Measurements from ENCODE around the gene LRRC7. TPM values are rescaled to one million over a fixed set of nuclear protein-coding genes. Genes with fewer than 3 reads are reported as not detected.

The LRRC7 gene
- total and polyA plus RNA-seq, 2 of the 13 experiments (the other 11 are each of a cell fraction or from before 2014, with no cell fraction given): not detected

- Histone ChIP-seq H3K9ac (ENCODE audit: insufficient read depth, low read depth, low read length) (no peak overlapping the region), H3K4me3 (replicated peaks in 1 of 3; ENCODE audit: insufficient read depth in 1 of 3, low read depth in 2 of 3, low read length in 3 of 3) (no peak overlapping the region), H3K9me3 (ENCODE audit: low read length) (no peaks in the 10 kb centered on the region), H3K27ac (ENCODE audit: extremely low read length, insufficient read depth, low read length) (no peak overlapping the region), H4K20me1 (ENCODE audit: insufficient read depth, low read length) (no peaks in the 10 kb centered on the region), H3K27me3 (ENCODE audit: control insufficient read depth in 1 of 2, insufficient read depth in 2 of 2, low read length in 2 of 2) (no peaks in the 10 kb centered on the region), H3K36me3 (replicated peaks in 1 of 2; ENCODE audit: control insufficient read depth in 1 of 2, insufficient read depth in 2 of 2, low read length in 2 of 2) (no peaks in the 10 kb centered on the region), H3K4me1 (ENCODE audit: insufficient read depth, low read length) (no peaks in the 10 kb centered on the region), H3K4me2 (ENCODE audit: low read depth, low read length) (no peak overlapping the region), H2AFZ (ENCODE audit: low read length) (no peak overlapping the region), H3K79me2 (ENCODE audit: insufficient read depth, low read length) (no peaks in the 10 kb centered on the region)
- no TSS peak for BruUV-seq (replicated peaks)
- ATAC-seq (no peak), FAIRE-seq (no peak), DNase-seq (ENCODE audit: low spot score) (no peak)
- no peak for TF ChIP-seq ZNF232 (CRISPR knock-in tag; IDR thresholded peaks at IDR 0.05; ENCODE audit: borderline replicate concordance)
- no peak for TF ChIP-seq ZNF737 (CRISPR knock-in tag; IDR thresholded peaks at IDR 0.05; ENCODE audit: borderline replicate concordance)
- TF ChIP-seq ZSCAN30 (CRISPR knock-in tag; IDR thresholded peaks at IDR 0.05): no peak
- TF ChIP-seq ZNF781 (CRISPR knock-in tag; IDR thresholded peaks at IDR 0.05; ENCODE audit: borderline replicate concordance, not compliant biosample characterization): no peak
- no peak for TF ChIP-seq SOX13 (IDR thresholded peaks at IDR 0.05)
- no peak for TF ChIP-seq SOX13 (CRISPR knock-in tag; conservative IDR thresholded peaks at IDR 0.05 in 1 of 2, IDR thresholded peaks at IDR 0.05 in 1 of 2)
- TF ChIP-seq CAMTA2 (CRISPR knock-in tag; IDR thresholded peaks at IDR 0.05; ENCODE audit: borderline replicate concordance): no peak
- TF ChIP-seq NAIF1 (CRISPR knock-in tag; IDR thresholded peaks at IDR 0.05; ENCODE audit: borderline replicate concordance): no peak
- no peak for TF ChIP-seq REST (IDR thresholded peaks at IDR 0.05; ENCODE audit: borderline replicate concordance in 1 of 2, low read depth in 1 of 2, low read length in 2 of 2)
- no peak for TF ChIP-seq KDM2A (CRISPR knock-in tag; IDR thresholded peaks at IDR 0.05; ENCODE audit: borderline replicate concordance, low read depth)
- no peak for TF ChIP-seq HES4 (CRISPR knock-in tag; IDR thresholded peaks at IDR 0.05; ENCODE audit: borderline replicate concordance)
- TF ChIP-seq AGO2 (optimal IDR thresholded peaks at IDR 0.05; ENCODE audit: low read depth, low read length): no peak
- TF ChIP-seq ZNF577 (CRISPR knock-in tag; IDR thresholded peaks at IDR 0.05; ENCODE audit: borderline replicate concordance, low read depth): no peak
- TF ChIP-seq ZHX1 (CRISPR knock-in tag; IDR thresholded peaks at IDR 0.05; ENCODE audit: low read depth): no peak
- TF ChIP-seq ZNF883 (CRISPR knock-in tag; IDR thresholded peaks at IDR 0.05; ENCODE audit: not compliant biosample characterization): no peak
- no peak for TF ChIP-seq GPN1 (CRISPR knock-in tag; IDR thresholded peaks at IDR 0.05; ENCODE audit: borderline replicate concordance)
- intact Hi-C loops (cut with micrococcal nuclease; ENCODE audit: unreplicated experiment) (no loop called here), in situ Hi-C loops (cut with HindIII; ENCODE audit: extremely low pct_ligation_motif_present, low pct_unique_long_range_greater_than_20kb) (no loop called here)
- CTCF ChIA-PET (ENCODE audit: low intra/inter-chr PET ratio, low total read pairs): no interaction called here
- POLR2A ChIA-PET: no interaction called here
These were observed 476.1 kb downstream of the LRRC7 start for GRCh38 chr1:70043804-70044203.

All from HepG2 (cell line).